GM12875 (cell line): ENCODE measurements around the gene ATXN3L.

Experiments
- H3K4me3 ChIP-seq: one replicate; pipeline ENCODE4 v1.5.1; 2011; ENCODE audit warnings: low read depth, low read length, control low read depth
- TF ChIP-seq, protein P1 (sequence below): IDR thresholded peaks from 2 replicates; pipeline ENCODE4 v1.5.1; 2011; ENCODE audit warnings: low read depth, mild to moderate bottlenecking, control low read depth, inconsistent platforms, low read length, moderate library complexity, borderline replicate concordance; ENCODE audit not compliant: insufficient read depth

ATXN3L gene

DNA sequence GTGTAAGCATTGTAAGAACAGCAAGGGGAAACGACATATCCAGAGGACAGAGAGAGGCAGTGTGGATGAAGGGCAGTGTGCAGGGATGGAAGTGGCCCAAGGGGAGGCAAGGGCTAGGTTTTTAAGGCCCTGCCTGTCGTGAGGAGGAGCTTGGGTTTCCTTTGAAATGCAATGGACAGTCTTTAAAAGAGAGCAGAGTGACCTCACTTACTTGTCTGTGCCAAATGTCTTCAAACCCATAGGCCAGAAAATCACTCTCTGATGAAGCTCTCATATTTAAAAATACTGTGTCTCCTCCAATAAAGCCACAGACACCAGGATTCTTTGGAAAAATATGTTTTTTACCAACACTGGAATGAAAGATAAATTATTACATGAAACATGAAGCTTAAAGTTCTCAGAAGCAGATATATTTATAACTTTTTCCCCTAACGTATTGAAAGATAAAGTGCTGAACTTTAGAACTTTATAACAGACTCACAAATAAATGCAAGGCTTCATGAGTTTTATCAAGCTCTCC lies 19.2 kb upstream of the ATXN3L start:
- TF ChIP-seq, protein P1, sequence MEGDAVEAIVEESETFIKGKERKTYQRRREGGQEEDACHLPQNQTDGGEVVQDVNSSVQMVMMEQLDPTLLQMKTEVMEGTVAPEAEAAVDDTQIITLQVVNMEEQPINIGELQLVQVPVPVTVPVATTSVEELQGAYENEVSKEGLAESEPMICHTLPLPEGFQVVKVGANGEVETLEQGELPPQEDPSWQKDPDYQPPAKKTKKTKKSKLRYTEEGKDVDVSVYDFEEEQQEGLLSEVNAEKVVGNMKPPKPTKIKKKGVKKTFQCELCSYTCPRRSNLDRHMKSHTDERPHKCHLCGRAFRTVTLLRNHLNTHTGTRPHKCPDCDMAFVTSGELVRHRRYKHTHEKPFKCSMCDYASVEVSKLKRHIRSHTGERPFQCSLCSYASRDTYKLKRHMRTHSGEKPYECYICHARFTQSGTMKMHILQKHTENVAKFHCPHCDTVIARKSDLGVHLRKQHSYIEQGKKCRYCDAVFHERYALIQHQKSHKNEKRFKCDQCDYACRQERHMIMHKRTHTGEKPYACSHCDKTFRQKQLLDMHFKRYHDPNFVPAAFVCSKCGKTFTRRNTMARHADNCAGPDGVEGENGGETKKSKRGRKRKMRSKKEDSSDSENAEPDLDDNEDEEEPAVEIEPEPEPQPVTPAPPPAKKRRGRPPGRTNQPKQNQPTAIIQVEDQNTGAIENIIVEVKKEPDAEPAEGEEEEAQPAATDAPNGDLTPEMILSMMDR, result no peak
- no peak overlapping the region for H3K4me3 ChIP-seq

DNA sequence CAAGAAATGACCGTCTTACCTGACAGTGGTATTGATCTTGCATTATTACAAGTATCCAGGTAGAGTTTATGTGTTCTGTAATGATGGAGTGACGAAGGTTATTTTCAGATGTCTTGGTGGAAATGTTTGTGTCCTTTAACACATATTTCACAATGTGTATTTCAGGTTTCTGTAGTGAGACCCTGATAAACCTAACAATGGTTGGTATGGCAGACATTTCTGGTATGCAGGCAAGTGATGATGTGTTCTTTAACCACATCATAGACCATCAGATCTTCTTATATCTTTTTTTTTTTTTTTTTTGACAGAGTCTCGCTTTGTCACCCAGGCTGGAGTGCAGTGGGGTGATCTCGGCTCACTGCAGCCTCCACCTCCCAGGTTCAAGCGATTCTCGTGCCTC lies 14.6 kb upstream of the ATXN3L start:
- H3K4me3 ChIP-seq, result no peak overlapping the region
- TF ChIP-seq, protein P1, result no peak

DNA sequence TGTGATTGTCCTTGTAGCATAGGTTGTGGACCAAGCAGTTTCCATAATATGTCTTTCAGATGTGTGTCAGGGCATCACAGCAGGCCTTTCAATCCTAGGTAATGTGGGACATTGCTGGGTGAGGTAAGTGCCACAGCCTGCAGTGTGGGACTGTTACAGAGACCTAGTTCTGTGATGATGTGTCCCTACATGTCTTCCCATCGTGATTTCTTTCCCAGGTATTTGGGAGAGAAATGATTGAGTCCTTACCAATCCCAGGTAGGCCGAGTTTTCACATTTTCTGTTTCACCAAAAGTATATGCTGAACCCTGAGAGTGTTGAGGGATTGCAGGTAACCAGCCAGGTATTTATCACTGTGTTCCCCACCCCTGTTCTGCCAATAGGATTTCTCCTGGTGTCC lies 10.6 kb upstream of the ATXN3L start:
- TF ChIP-seq, protein P1, result no peak
- no peak overlapping the region for H3K4me3 ChIP-seq

DNA sequence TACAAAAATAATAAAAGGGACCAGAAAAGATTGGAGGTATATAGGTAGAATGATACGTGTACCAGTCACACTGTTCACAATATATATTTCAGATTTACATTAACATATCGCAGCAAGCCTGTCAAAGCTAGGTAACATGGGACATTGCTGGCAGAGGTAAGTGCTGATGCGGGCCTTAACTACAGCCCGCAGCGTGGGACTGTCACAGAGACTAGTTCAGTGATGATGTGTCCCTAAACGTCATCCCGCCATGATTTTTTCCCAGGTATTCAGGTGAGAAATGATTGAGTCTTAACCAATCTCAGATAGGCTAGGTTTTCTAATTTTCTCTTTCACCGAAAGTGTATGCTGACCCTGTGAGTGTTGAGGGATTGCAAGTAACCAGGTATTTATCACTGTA lies 7.8 kb upstream of the ATXN3L start:
- H3K4me3 ChIP-seq, result no peak overlapping the region
- TF ChIP-seq, protein P1, result no peak

DNA sequence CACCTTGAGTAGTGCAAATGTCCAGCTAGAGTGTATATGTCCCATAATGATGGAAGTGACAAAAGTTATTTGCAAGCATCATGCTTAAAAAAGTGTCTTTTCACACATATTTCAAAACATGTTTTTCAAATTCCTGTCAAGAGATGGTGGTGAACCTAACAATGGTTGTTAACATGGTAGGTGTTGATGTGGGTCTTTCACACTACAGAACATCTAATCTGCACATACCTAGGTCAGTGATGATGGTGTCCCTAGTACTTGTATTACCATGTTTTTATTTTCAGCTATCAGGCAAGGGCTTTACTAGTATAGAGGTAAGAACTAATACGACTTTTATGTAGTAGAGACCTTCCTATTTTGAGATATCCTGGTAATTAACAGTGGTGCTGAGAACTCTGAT lies 3.4 kb upstream of the ATXN3L start:
- TF ChIP-seq, protein P1, result no peak
- no peak overlapping the region for H3K4me3 ChIP-seq

DNA sequence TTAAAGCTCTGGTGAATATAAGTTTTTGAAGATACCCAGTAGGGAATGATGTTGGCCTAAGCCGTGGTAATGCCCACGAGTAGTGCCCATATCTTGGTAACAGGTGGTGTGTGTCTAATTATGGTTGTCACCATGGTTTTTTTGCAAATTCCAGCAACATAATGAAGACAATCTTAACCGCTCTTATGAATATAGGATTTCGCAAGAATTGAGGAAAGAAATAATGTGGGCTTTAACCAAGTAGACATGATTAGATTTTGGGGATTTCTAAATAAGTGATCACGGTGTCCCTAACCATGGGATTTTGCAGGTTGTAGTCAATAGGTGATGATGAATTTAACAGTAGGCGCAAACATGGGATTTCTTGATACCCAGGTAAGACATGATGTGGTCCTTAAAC lies 2.5 kb downstream of the ATXN3L start:
- no peak overlapping the region for H3K4me3 ChIP-seq
- TF ChIP-seq, protein P1, result no peak

DNA sequence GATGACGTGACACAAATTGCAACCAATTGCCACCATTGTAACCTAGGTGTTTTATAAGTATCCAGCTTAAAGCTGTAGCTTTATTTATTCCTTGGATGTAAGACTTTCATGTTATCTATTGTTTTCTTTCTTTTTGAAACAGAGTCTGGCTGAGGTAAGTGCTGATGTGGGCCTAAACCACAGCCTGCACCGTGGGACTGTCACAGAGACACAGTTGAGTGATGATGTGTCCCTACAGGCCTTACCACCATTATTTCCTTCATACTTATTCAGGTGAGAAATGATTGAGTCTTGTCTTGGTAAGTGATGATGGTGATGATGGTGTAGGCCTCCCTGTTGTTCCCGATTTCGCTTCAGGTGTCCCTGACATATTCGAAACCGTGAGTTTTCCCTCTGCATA lies 8.3 kb downstream of the ATXN3L start:
- TF ChIP-seq, protein P1, result no peak
- H3K4me3 ChIP-seq, result no peak overlapping the region
